Suprapubic skin (tissue), 4 donors: ENCODE data around the gene HNRNPA1.

Experiments
- CTCF ChIP-seq, 2 donors: fragments of 200-600 bp in 1 of 2; fragments of 450-650 bp in 1 of 2; sonication (generic) in 1 of 2; IDR thresholded peaks; one replicate each; pipeline ENCODE4 v1.5.1; 2016 to 2019; ENCODE audit warnings: antibody characterized with exemption in 2 of 2, mild to moderate bottlenecking in 1 of 2, moderate library complexity in 1 of 2
- EP300 ChIP-seq: sonication (generic); formaldehyde crosslinking; IDR thresholded peaks from one replicate; pipeline ENCODE4 v1.6.1; 2017; ENCODE audit warnings: antibody characterized with exemption
- POLR2A ChIP-seq, 2 donors: fragments of 450-650 bp; IDR thresholded peaks; one replicate each; pipeline ENCODE4 v1.6.1; 2017; ENCODE audit warnings: antibody characterized with exemption in 2 of 2, mild to moderate bottlenecking in 2 of 2, moderate library complexity in 2 of 2
- POLR2AphosphoS5 ChIP-seq, 3 donors: sonication (generic); formaldehyde crosslinking; IDR thresholded peaks; one replicate each; pipeline ENCODE4 v1.6.1; 2017; ENCODE audit warnings: antibody characterized with exemption in 3 of 3

GRCh38 chr12:54238531-54238930 lies 42.0 kb upstream of the HNRNPA1 start:
- TF ChIP-seq CTCF (IDR thresholded peaks at IDR 0.05) = no peak
- no peak for TF ChIP-seq POLR2A (IDR thresholded peaks at IDR 0.05)
- TF ChIP-seq POLR2AphosphoS5 (IDR thresholded peaks at IDR 0.05) = no peak
- no peak for TF ChIP-seq EP300
